Measurements from ENCODE around the gene FANCB.

Gene FANCB

GRCh38 chrX:14832586-14832985, 40.3 kb downstream of the FANCB start:
- no peak for DNase-seq (ENCODE audit: low read depth)

GRCh38 chrX:14832151-14832550, 40.7 kb downstream of the FANCB start:
- no peak for DNase-seq (ENCODE audit: low read depth)

GRCh38 chrX:14829643-14830042, 43.2 kb downstream of the FANCB start:
- DNase-seq (ENCODE audit: low read depth) = no peak

GRCh38 chrX:14826319-14826718, 46.5 kb downstream of the FANCB start:
- DNase-seq (ENCODE audit: low read depth) = no peak

GRCh38 chrX:14825851-14826250, 47.0 kb downstream of the FANCB start:
- DNase-seq (ENCODE audit: low read depth) = no peak

GRCh38 chrX:14819769-14820168, 53.1 kb downstream of the FANCB start:
- DNase-seq (ENCODE audit: low read depth) = no peak

- DNase-seq (ENCODE audit: low read depth) = no peak
Observed at GRCh38 chrX:14817571-14817970, 55.3 kb downstream of the FANCB start.

GRCh38 chrX:14802943-14803710, 69.7 kb downstream of the FANCB start:
- DNase-seq (ENCODE audit: low read depth) = no peak

- DNase-seq (ENCODE audit: low read depth) = no peak
Observed at GRCh38 chrX:14801136-14801535, 71.7 kb downstream of the FANCB start.

- no peak for DNase-seq (ENCODE audit: low read depth)
Observed at GRCh38 chrX:14798805-14799397, 74.0 kb downstream of the FANCB start.

Measured in activated gamma-delta T cell treated with anti-CD3 and anti-CD28 coated beads, Interleukin-2, amount 50 U/mL, for 16 hours (primary cell).